Measurements from ENCODE around the gene KCNQ1.

- TF ChIP-seq POLR2A (IDR thresholded peaks at IDR 0.05) = no peak
- no peak for TF ChIP-seq CTCF (IDR thresholded peaks at IDR 0.05)
Observed at GRCh38 chr11:2864901-2865300, 420.1 kb downstream of the KCNQ1 start.

All from body of pancreas (tissue), 4 donors.